DMS153 (cell line): ENCODE results near the gene NFATC2.
"Not testable (repeated sequence)": the region's sequence is repeated elsewhere in the genome, so short reads cannot be mapped to it uniquely, and the experiment has no call there.

Experiments used
- DNase-seq: peaks from one replicate; lab custom pipeline; 2025; lab: John Stamatoyannopoulos, UW

NFATC2 gene

GRCh38 chr20:51540074-51540473 lies 2.4 kb downstream of the NFATC2 start:
- not testable (repeated sequence) for DNase-seq

- peak; percentile 98 for DNase-seq
These were observed 6.1 kb downstream of the NFATC2 start for GRCh38 chr20:51536116-51537069.

GRCh38 chr20:51535674-51536073 lies 6.8 kb downstream of the NFATC2 start:
- DNase-seq, result no peak

GRCh38 chr20:51535075-51535386 lies 7.5 kb downstream of the NFATC2 start:
- DNase-seq, result no peak

- DNase-seq, result no peak
These were observed 9.0 kb downstream of the NFATC2 start for GRCh38 chr20:51533291-51534172.

GRCh38 chr20:51532577-51533191 lies 9.8 kb downstream of the NFATC2 start:
- DNase-seq, result no peak

- no peak for DNase-seq
These were observed 10.6 kb downstream of the NFATC2 start for GRCh38 chr20:51531712-51532456.

- no peak for DNase-seq
These were observed 11.3 kb downstream of the NFATC2 start for GRCh38 chr20:51531141-51531710.

- DNase-seq, result no peak
These were observed 12.8 kb downstream of the NFATC2 start for GRCh38 chr20:51529758-51530157.

- no peak for DNase-seq
These were observed 13.3 kb downstream of the NFATC2 start for GRCh38 chr20:51529081-51529681.

GRCh38 chr20:51528263-51529027 lies 14.1 kb downstream of the NFATC2 start:
- DNase-seq, result no peak

GRCh38 chr20:51526754-51527153 lies 15.8 kb downstream of the NFATC2 start:
- peak; percentile 27 for DNase-seq

- DNase-seq, result peak; percentile 74
These were observed 16.4 kb downstream of the NFATC2 start for GRCh38 chr20:51526106-51526470.

- DNase-seq, result no peak
These were observed 17.0 kb downstream of the NFATC2 start for GRCh38 chr20:51525241-51526105.

GRCh38 chr20:51523276-51524013 lies 19.1 kb downstream of the NFATC2 start:
- no peak for DNase-seq

GRCh38 chr20:51522207-51522606 lies 20.3 kb downstream of the NFATC2 start:
- no peak for DNase-seq

GRCh38 chr20:51517839-51518238 lies 24.7 kb downstream of the NFATC2 start:
- no peak for DNase-seq

- no peak for DNase-seq
These were observed 25.7 kb downstream of the NFATC2 start for GRCh38 chr20:51516855-51517254.

GRCh38 chr20:51514836-51515235 lies 27.7 kb downstream of the NFATC2 start:
- no peak for DNase-seq
